DND-41 (cell line): ENCODE results near the gene MAOB.

ENCODE experiments used
- ATAC-seq: fragments of 200-7000 bp; cut with Tn5 transposase; 3 replicates; pipeline ENCODE4 v1.9.1; 2021; ENCODE audit warnings: low read depth; ENCODE audit not compliant: insufficient read depth
- DNase-seq: peaks from one replicate; pipeline ENCODE4 v3.0.0-alpha.2; 2020
- H2AFZ ChIP-seq: 2 replicates; pipeline ENCODE4 v1.6.0; 2012; ENCODE audit warnings: low read depth, low read length
- H3K27ac ChIP-seq: 2 replicates; pipeline ENCODE4 v1.5.1; 2012; ENCODE audit warnings: low read length, inconsistent platforms
- H3K27me3 ChIP-seq: fragments of 200-600 bp; sonication (generic); 2 replicates; pipeline ENCODE4 v1.6.0; 2012; ENCODE audit warnings: low read length, mild to moderate bottlenecking, inconsistent platforms; ENCODE audit not compliant: insufficient read depth, poor library complexity
- H3K36me3 ChIP-seq: 2 replicates; pipeline ENCODE4 v1.5.1; 2012; ENCODE audit warnings: low read length, inconsistent platforms; ENCODE audit not compliant: insufficient read depth
- H3K4me1 ChIP-seq: 2 replicates; pipeline ENCODE4 v1.5.1; 2012; ENCODE audit warnings: mild to moderate bottlenecking, low read length; ENCODE audit not compliant: insufficient read depth
- H3K4me2 ChIP-seq: 2 replicates; pipeline ENCODE4 v1.6.0; 2012; ENCODE audit warnings: mild to moderate bottlenecking, moderate library complexity, low read length, inconsistent platforms; ENCODE audit not compliant: insufficient read depth
- H3K4me3 ChIP-seq, 2 experiments: fragments of 200-600 bp in 1 of 2; shearing (Covaris generic) in 1 of 2; 2 replicates each; pipeline ENCODE4 v1.5.1; 2012 to 2016; ENCODE audit warnings: inconsistent platforms in 2 of 2, low read length in 2 of 2, mild to moderate bottlenecking in 2 of 2, low read depth in 1 of 2, moderate library complexity in 1 of 2
- H3K79me2 ChIP-seq: 2 replicates; pipeline ENCODE4 v1.6.0; 2012; ENCODE audit warnings: low read length, inconsistent platforms; ENCODE audit not compliant: insufficient read depth
- H3K9ac ChIP-seq: 2 replicates; pipeline ENCODE4 v1.6.0; 2012; ENCODE audit warnings: low read depth, mild to moderate bottlenecking, inconsistent platforms, low read length, moderate library complexity
- H3K9me3 ChIP-seq: 2 replicates; pipeline ENCODE4 v1.5.1; 2012; ENCODE audit warnings: low read length, moderate library complexity, mild to moderate bottlenecking, inconsistent platforms; ENCODE audit not compliant: insufficient read depth, severe bottlenecking
- H4K20me1 ChIP-seq: 2 replicates; pipeline ENCODE4 v1.6.0; 2012; ENCODE audit warnings: low read length; ENCODE audit not compliant: insufficient read depth
- CTCF ChIP-seq: IDR thresholded peaks from 2 replicates; pipeline ENCODE4 v1.5.1; 2012; ENCODE audit warnings: borderline replicate concordance, low read length, moderate library complexity, mild to moderate bottlenecking; ENCODE audit not compliant: poor library complexity, severe bottlenecking; ENCODE audit errors: extremely low read depth
- EZH2 ChIP-seq: IDR thresholded peaks from 3 replicates; pipeline ENCODE4 v1.6.1; 2012; ENCODE audit warnings: borderline replicate concordance, low read depth, mild to moderate bottlenecking, moderate library complexity, low read length, inconsistent platforms; ENCODE audit not compliant: severe bottlenecking

The MAOB gene

GRCh38 chrX:43717161-43717560 lies 165.1 kb downstream of the MAOB start:
- Histone ChIP-seq H3K4me1 (no peaks in the 10 kb centered on the region), H3K9ac (no peak overlapping the region), H3K4me3 (no peak overlapping the region), H2AFZ (no peak overlapping the region), H3K4me2 (no peak overlapping the region), H3K27me3 (no peaks in the 10 kb centered on the region), H3K36me3 (no peaks in the 10 kb centered on the region), H4K20me1 (no peaks in the 10 kb centered on the region), H3K9me3 (no peaks in the 10 kb centered on the region), H3K79me2 (no peaks in the 10 kb centered on the region), H3K27ac (no peak overlapping the region)
- DNase-seq: no peak
- TF ChIP-seq CTCF: no peak
- TF ChIP-seq EZH2: no peak
- ATAC-seq: no peak

GRCh38 chrX:43716696-43717095 lies 165.6 kb downstream of the MAOB start:
- Histone ChIP-seq H3K27ac (no peak overlapping the region), H3K79me2 (no peaks in the 10 kb centered on the region), H3K9ac (no peak overlapping the region), H3K9me3 (no peaks in the 10 kb centered on the region), H2AFZ (no peak overlapping the region), H4K20me1 (no peaks in the 10 kb centered on the region), H3K4me1 (no peaks in the 10 kb centered on the region), H3K36me3 (no peaks in the 10 kb centered on the region), H3K4me3 (no peak overlapping the region), H3K27me3 (no peaks in the 10 kb centered on the region), H3K4me2 (no peak overlapping the region)
- DNase-seq (no peak), ATAC-seq (no peak)
- TF ChIP-seq CTCF: no peak
- no peak for TF ChIP-seq EZH2
